Measurements from ENCODE around the gene SBK1. TPM values are rescaled to one million over a fixed set of nuclear protein-coding genes. Genes with fewer than 3 reads are reported as not detected.
A peak's percentile ranks its signal among the peaks of the same experiment; 100 is the strongest.

Gene SBK1
- total and polyA plus RNA-seq, 8 donors, result 0.31 to 2.0 (median 0.63) TPM; not detected in 1

- Histone ChIP-seq H3K36me3 (no peaks in the 10 kb centered on the region), H3K27ac (no peak overlapping the region), H3K9me3 (no peaks in the 10 kb centered on the region), H3K27me3 (no peaks in the 10 kb centered on the region), H3K4me3 (no peak overlapping the region), H3K4me1 (peaks cover 0 to under 1% (median 0%) of the 10 kb centered on the region in 4 donors)
- no peak for DNase-seq
- intact Hi-C loops (cut with DNase I; ENCODE audit: low total_unique reads), result no loop called here
- TF ChIP-seq POLR2A (IDR thresholded peaks at IDR 0.05) (no peak), CTCF (IDR thresholded peaks at IDR 0.05) (no peak), EP300 (IDR thresholded peaks at IDR 0.05) (no peak), POLR2AphosphoS5 (IDR thresholded peaks at IDR 0.05) (no peak)
Measured at GRCh38 chr16:28303132-28303531, 10.8 kb downstream of the SBK1 start.

- Histone ChIP-seq H3K27me3 (no peaks in the 10 kb centered on the region), H3K4me3 (no peak overlapping the region), H3K4me1 (no peaks in the 10 kb centered on the region), H3K36me3 (no peaks in the 10 kb centered on the region), H3K9me3 (no peaks in the 10 kb centered on the region), H3K27ac (no peak overlapping the region)
- 66 to 76% (median 71%) methylated on average over 8 of the region's 8 CpGs for WGBS, 5 donors
- TF ChIP-seq CTCF (IDR thresholded peaks at IDR 0.05) (no peak), POLR2A (IDR thresholded peaks at IDR 0.05) (no peak), EP300 (IDR thresholded peaks at IDR 0.05) (no peak), POLR2AphosphoS5 (IDR thresholded peaks at IDR 0.05) (no peak)
- peak; percentile 33 to 76 for DNase-seq
- intact Hi-C loops (cut with DNase I; ENCODE audit: low total_unique reads), result no loop called here
Measured at GRCh38 chr16:28304214-28304613, 11.9 kb downstream of the SBK1 start.

GRCh38 chr16:28307936-28308335, 15.6 kb downstream of the SBK1 start:
- Histone ChIP-seq H3K4me3 (no peak overlapping the region), H3K4me1 (no peaks in the 10 kb centered on the region), H3K36me3 (no peaks in the 10 kb centered on the region), H3K9me3 (no peaks in the 10 kb centered on the region), H3K27ac (no peak overlapping the region), H3K27me3 (no peaks in the 10 kb centered on the region)
- WGBS, 5 donors, result 43 to 71% (median 60%) methylated on average over 5 of the region's 5 CpGs
- intact Hi-C loops (cut with DNase I; ENCODE audit: low total_unique reads), result no loop called here
- no peak for DNase-seq
- TF ChIP-seq POLR2A (IDR thresholded peaks at IDR 0.05), result no peak
- TF ChIP-seq CTCF (IDR thresholded peaks at IDR 0.05), result no peak
- TF ChIP-seq POLR2AphosphoS5 (IDR thresholded peaks at IDR 0.05), result no peak
- TF ChIP-seq EP300 (IDR thresholded peaks at IDR 0.05), result no peak

GRCh38 chr16:28308794-28309584, 16.7 kb downstream of the SBK1 start:
- no peaks in the 10 kb centered on the region for H3K9me3 ChIP-seq
- H3K4me3 ChIP-seq, result no peak overlapping the region
- intact Hi-C loops (cut with DNase I; ENCODE audit: low total_unique reads), result no loop called here
- no peaks in the 10 kb centered on the region for H3K27me3 ChIP-seq
- TF ChIP-seq CTCF (IDR thresholded peaks at IDR 0.05), result no peak
- TF ChIP-seq POLR2AphosphoS5 (IDR thresholded peaks at IDR 0.05), result no peak
- TF ChIP-seq POLR2A (IDR thresholded peaks at IDR 0.05), result no peak
- no peak for TF ChIP-seq EP300 (IDR thresholded peaks at IDR 0.05)
- WGBS, 5 donors, result 89 to 95% (median 92%) methylated on average over 14 of the region's 14 CpGs
- no peaks in the 10 kb centered on the region for H3K4me1 ChIP-seq
- no peak overlapping the region for H3K27ac ChIP-seq
- DNase-seq, result no peak
- H3K36me3 ChIP-seq, result no peaks in the 10 kb centered on the region

Data from stomach (tissue), 9 donors.